Measurements from ENCODE around the gene REEP6.

Gene REEP6

GRCh38 chr19:1470305-1471009 lies 20.5 kb upstream of the REEP6 start:
- TF ChIP-seq TAF1 (IDR thresholded peaks at IDR 0.05; ENCODE audit: borderline replicate concordance, insufficient read depth, low read length) (no peak), REST (IDR thresholded peaks at IDR 0.05; ENCODE audit: insufficient read depth in 1 of 2, low read depth in 2 of 2, low read length in 2 of 2) (no peak), POLR2AphosphoS5 (IDR thresholded peaks at IDR 0.05; ENCODE audit: low read depth, low read length) (no peak), FOXP2 (optimal IDR thresholded peaks at IDR 0.05; ENCODE audit: borderline replicate concordance, extremely low read depth, extremely low read length, insufficient read depth) (peak; percentile 47), SIN3A (IDR thresholded peaks at IDR 0.05; ENCODE audit: borderline replicate concordance, insufficient read depth, low read length) (peak; percentile 86; the same call in 1 of the 2 replicates)

- TF ChIP-seq POLR2AphosphoS5 (IDR thresholded peaks at IDR 0.05; ENCODE audit: low read depth, low read length) (no peak), FOXP2 (optimal IDR thresholded peaks at IDR 0.05; ENCODE audit: borderline replicate concordance, extremely low read depth, extremely low read length, insufficient read depth) (peak; percentile 20)
Observed at GRCh38 chr19:1471010-1471514, 19.9 kb upstream of the REEP6 start.

- TF ChIP-seq REST (IDR thresholded peaks at IDR 0.05; ENCODE audit: insufficient read depth in 1 of 2, low read depth in 2 of 2, low read length in 2 of 2), result no peak
- TF ChIP-seq FOXP2 (optimal IDR thresholded peaks at IDR 0.05; ENCODE audit: borderline replicate concordance, extremely low read depth, extremely low read length, insufficient read depth), result no peak
- no peak for TF ChIP-seq SIN3A (IDR thresholded peaks at IDR 0.05; ENCODE audit: borderline replicate concordance, insufficient read depth, low read length)
- TF ChIP-seq POLR2AphosphoS5 (IDR thresholded peaks at IDR 0.05; ENCODE audit: low read depth, low read length), result no peak
- no peak for TF ChIP-seq TAF1 (IDR thresholded peaks at IDR 0.05; ENCODE audit: borderline replicate concordance, insufficient read depth, low read length)
Observed at GRCh38 chr19:1471515-1472160, 19.3 kb upstream of the REEP6 start.

- TF ChIP-seq FOXP2 (optimal IDR thresholded peaks at IDR 0.05; ENCODE audit: borderline replicate concordance, extremely low read depth, extremely low read length, insufficient read depth) (no peak), TAF1 (IDR thresholded peaks at IDR 0.05; ENCODE audit: borderline replicate concordance, insufficient read depth, low read length) (no peak), SIN3A (IDR thresholded peaks at IDR 0.05; ENCODE audit: borderline replicate concordance, insufficient read depth, low read length) (no peak), POLR2AphosphoS5 (IDR thresholded peaks at IDR 0.05; ENCODE audit: low read depth, low read length) (no peak), REST (IDR thresholded peaks at IDR 0.05; ENCODE audit: insufficient read depth in 1 of 2, low read depth in 2 of 2, low read length in 2 of 2) (no peak)
Observed at GRCh38 chr19:1472231-1473084, 18.5 kb upstream of the REEP6 start.
